Upper lobe of right lung (tissue), 1 donor: ENCODE results near the gene NFE2. TPM values are rescaled to one million over a fixed set of nuclear protein-coding genes. Genes with fewer than 3 reads are reported as not detected.

ENCODE experiments used
- ATAC-seq: fragments of 200-7000 bp; cut with Tn5 transposase; one replicate; pipeline ENCODE4 v1.9.1; 2020; ENCODE audit warnings: mild to moderate bottlenecking, moderate library complexity
- DNase-seq: peaks from one replicate; pipeline ENCODE4 v3.0.0-alpha.2; 2020
- H3K27ac ChIP-seq: fragments of 200-600 bp; one replicate; pipeline ENCODE4 v1.8.0; 2022
- H3K27me3 ChIP-seq: fragments of 200-600 bp; one replicate; pipeline ENCODE4 v1.8.0; 2022; ENCODE audit warnings: mild to moderate bottlenecking
- H3K36me3 ChIP-seq: fragments of 200-600 bp; one replicate; pipeline ENCODE4 v1.8.0; 2022
- H3K4me1 ChIP-seq: fragments of 200-600 bp; one replicate; pipeline ENCODE4 v1.8.0; 2022
- H3K4me3 ChIP-seq: fragments of 200-600 bp; one replicate; pipeline ENCODE4 v1.8.0; 2022; ENCODE audit warnings: mild to moderate bottlenecking
- H3K9me3 ChIP-seq: fragments of 200-600 bp; one replicate; pipeline ENCODE4 v1.8.0; 2022
- intact Hi-C: fragments of 100-400 bp; cut with DNase I; formaldehyde crosslinking; loops from one replicate; pipeline ENCODE4 v1.11.0; 2022
- long read RNA-seq: library from polyadenylated mRNA; unstranded; transcript quantifications from one replicate; pipeline ENCODE4 v2.0.0, GENCODE V29; 2021
- total RNA-seq: library from RNA; stranded (reverse); fragmentation: NEBNext Ultra II Directional; extraction: Animal tissue kit (Norgen Biotek cat#: 25700); gene quantifications from one replicate; pipeline ENCODE4 v1.2.1, GENCODE V29; 2021
- TF ChIP-seq, protein P1 (sequence below): fragments of 200-600 bp; IDR thresholded peaks from one replicate; pipeline ENCODE4 v1.8.0; 2022; ENCODE audit warnings: antibody characterized with exemption
- donor health status: DM: no; HTN: yes; CAD: no; lungs with severe emphysema.

NFE2 gene
- total RNA-seq = 7.5 TPM
- long read RNA-seq, transcript NFE2-202 (3 exons, 1,762 nt) = major isoform, 7 of 13 reads
- long read RNA-seq, partial matches to known transcripts = 4 of 13 reads
- long read RNA-seq, other reads (novel, unspliced or antisense) = 1 of 13 reads

DNA sequence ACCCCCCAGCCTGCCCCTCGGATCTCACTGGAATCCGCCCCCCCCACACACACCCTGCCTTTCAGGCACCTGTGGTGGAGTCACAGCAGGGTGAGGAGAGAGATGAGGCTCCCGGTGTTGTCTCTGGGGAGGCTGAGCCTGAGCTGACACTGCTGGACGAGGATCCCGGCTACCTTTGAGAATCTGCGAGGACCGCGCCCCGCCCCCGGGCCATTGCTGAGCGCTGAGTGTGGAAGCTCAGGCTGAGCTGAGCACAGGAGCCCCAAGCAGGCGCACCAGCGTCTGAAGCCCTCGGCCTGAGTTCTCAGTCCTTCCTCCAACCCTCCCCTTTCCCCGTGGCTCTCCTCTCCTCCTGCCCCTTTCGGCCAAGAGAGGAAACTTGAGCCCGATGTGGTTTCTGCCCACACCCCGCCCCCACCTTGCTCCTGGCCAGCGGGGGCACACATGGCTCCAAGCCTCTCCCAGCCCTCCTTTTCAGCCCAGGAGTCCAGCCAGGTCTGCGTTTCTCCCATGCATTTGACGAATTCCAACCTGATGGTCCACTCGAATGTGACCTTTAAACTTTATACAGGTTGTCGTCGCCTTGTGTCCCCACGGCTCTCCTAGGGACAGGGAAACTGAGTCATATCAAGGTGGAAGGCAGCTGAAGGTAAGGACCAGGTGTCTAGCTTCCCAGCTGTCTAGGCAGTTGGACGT lies at the start of gene NFE2:
TSS of gene NFE2 (minus strand) at position 284 of the 696 bp plus-strand sequence. CDS start 5,767 bp downstream, outside the sequence.
- TF ChIP-seq, protein P1, sequence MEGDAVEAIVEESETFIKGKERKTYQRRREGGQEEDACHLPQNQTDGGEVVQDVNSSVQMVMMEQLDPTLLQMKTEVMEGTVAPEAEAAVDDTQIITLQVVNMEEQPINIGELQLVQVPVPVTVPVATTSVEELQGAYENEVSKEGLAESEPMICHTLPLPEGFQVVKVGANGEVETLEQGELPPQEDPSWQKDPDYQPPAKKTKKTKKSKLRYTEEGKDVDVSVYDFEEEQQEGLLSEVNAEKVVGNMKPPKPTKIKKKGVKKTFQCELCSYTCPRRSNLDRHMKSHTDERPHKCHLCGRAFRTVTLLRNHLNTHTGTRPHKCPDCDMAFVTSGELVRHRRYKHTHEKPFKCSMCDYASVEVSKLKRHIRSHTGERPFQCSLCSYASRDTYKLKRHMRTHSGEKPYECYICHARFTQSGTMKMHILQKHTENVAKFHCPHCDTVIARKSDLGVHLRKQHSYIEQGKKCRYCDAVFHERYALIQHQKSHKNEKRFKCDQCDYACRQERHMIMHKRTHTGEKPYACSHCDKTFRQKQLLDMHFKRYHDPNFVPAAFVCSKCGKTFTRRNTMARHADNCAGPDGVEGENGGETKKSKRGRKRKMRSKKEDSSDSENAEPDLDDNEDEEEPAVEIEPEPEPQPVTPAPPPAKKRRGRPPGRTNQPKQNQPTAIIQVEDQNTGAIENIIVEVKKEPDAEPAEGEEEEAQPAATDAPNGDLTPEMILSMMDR = no peak
- no peaks in the 10 kb centered on the region for H3K36me3 ChIP-seq
- no peak within 1 kb of the TSS for H3K27ac ChIP-seq
- H3K4me3 ChIP-seq = peak within 1 kb of the TSS; percentile 21
- ATAC-seq (peak; percentile 80), DNase-seq (peak; percentile 83)
- H3K4me1 ChIP-seq = peaks cover 25% of the 10 kb centered on the region
- no peaks in the 10 kb centered on the region for H3K9me3 ChIP-seq
- intact Hi-C loops = no loop called here
- H3K27me3 ChIP-seq = no peaks in the 10 kb centered on the region

GRCh38 chr12:54349679-54350078 lies 48.9 kb upstream of the NFE2 start:
- intact Hi-C loops = no loop called here
- DNase-seq (no peak), ATAC-seq (no peak)
- Histone ChIP-seq H3K4me3 (no peak overlapping the region), H3K27me3 (no peaks in the 10 kb centered on the region), H3K9me3 (no peaks in the 10 kb centered on the region), H3K4me1 (peaks cover 23% of the 10 kb centered on the region), H3K36me3 (peaks cover 69% of the 10 kb centered on the region), H3K27ac (no peak overlapping the region)
- TF ChIP-seq, protein P1 = no peak

DNA sequence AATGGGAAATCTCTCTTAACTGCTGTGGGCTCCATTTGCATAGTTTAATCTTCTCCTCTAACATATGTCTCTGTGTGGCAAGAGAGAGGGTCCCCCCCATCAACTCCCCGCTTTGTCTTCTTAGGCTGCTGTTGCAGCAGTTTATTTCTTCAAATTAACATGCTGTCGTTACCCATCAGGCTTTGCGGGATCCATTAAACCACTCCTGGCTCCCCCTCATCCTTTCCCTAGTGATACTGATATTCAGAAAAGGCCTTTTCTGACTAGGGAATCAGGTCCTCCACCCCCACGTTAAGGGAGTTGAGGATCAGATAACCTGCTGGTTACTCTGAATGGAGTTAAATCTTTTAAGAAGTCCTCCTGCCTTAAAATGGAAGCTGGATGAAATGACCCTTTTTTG lies 48.2 kb upstream of the NFE2 start:
- peaks cover 23% of the 10 kb centered on the region for H3K4me1 ChIP-seq
- no peaks in the 10 kb centered on the region for H3K9me3 ChIP-seq
- no peaks in the 10 kb centered on the region for H3K27me3 ChIP-seq
- TF ChIP-seq, protein P1 = no peak
- intact Hi-C loops = no loop called here
- H3K36me3 ChIP-seq = peaks cover 76% of the 10 kb centered on the region
- ATAC-seq (no peak), DNase-seq (no peak)
- H3K27ac ChIP-seq = no peak overlapping the region
- H3K4me3 ChIP-seq = no peak overlapping the region

DNA sequence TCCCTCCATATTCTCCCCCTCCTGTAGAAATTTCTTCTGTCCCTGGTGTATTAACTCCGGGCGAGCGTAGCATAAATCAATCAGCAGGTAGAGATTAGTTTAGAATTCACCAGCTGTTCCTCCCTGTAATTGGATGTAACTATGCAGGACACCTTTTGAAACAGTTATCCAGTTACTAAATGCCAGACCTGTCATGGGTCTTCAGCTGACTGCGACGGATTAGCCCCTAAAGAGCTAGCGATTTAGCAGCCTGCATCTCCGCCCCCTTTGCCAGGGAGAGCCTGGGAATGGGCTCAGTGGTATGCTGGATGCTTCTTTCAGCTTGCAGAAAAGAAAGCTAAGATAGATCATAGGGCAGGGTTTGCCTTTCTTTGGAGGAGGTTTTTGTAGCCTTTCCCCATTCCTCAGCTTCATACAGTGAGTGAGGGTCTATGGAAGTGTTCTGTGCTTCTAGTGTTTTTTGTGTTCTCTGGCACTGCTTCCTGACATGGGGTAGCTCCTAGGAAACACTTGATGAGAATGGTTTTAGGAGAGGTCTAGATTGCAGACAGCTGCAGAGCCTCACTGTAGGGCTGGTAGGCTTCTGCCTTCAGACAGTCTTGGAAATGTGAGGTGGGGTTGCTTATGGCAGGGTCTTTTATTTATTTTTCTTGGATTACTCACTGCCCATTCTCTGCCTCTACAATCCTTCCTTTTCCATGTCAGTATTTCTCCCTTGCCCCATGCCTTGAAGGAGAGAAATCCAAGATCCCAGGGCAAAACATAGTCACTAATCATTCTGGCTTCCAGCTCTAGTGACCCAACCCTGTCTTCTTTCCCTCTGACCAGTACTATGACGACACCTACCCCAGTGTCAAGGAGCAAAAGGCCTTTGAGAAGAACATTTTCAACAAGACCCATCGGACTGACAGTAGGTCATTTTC lies 40.8 kb upstream of the NFE2 start:
- intact Hi-C loops = no loop called here
- DNase-seq = no peak
- Histone ChIP-seq H3K27ac (no peak overlapping the region), H3K4me3 (no peak overlapping the region), H3K36me3 (peaks cover 63% of the 10 kb centered on the region), H3K27me3 (no peaks in the 10 kb centered on the region), H3K9me3 (no peaks in the 10 kb centered on the region), H3K4me1 (peaks cover 29% of the 10 kb centered on the region)
- TF ChIP-seq, protein P1 = no peak
- no peak for ATAC-seq

GRCh38 chr12:54340846-54341245 lies 40.0 kb upstream of the NFE2 start:
- no peaks in the 10 kb centered on the region for H3K27me3 ChIP-seq
- no peaks in the 10 kb centered on the region for H3K9me3 ChIP-seq
- H3K27ac ChIP-seq = no peak overlapping the region
- H3K36me3 ChIP-seq = peaks cover 55% of the 10 kb centered on the region
- intact Hi-C loops = no loop called here
- H3K4me3 ChIP-seq = no peak overlapping the region
- peaks cover 36% of the 10 kb centered on the region for H3K4me1 ChIP-seq
- no peak for DNase-seq
- ATAC-seq = no peak
- TF ChIP-seq, protein P1 = no peak
